HG02981 (cell line): ENCODE measurements around the gene WDR1.

Experiments used
- ATAC-seq: cut with Tn5 transposase; IDR thresholded peaks from one replicate; pipeline ENCODE4 v1.9.1; 2021; ENCODE audit warnings: mild to moderate bottlenecking, moderate library complexity; ENCODE audit not compliant: unreplicated experiment

WDR1 gene

GRCh38 chr4:10025230-10025806 lies 91.3 kb downstream of the WDR1 start:
- ATAC-seq, result no peak
